Left cardiac atrium (tissue), 4 donors: Measurements from ENCODE around the gene NMRK2. TPM values are rescaled to one million over a fixed set of nuclear protein-coding genes. Genes with fewer than 3 reads are reported as not detected.
"Not testable (repeated sequence)": the region's sequence is repeated elsewhere in the genome, so short reads cannot be mapped to it uniquely, and the experiment has no call there.

Experiments used
- ATAC-seq, 2 donors: fragments of 200-7000 bp; cut with Tn5 transposase; one replicate each; pipeline ENCODE4 v1.9.1; 2020; ENCODE audit warnings: mild to moderate bottlenecking in 2 of 2, moderate library complexity in 2 of 2
- DNase-seq: peaks from one replicate; pipeline ENCODE4 v3.0.0-alpha.2; 2020
- intact Hi-C, 2 donors: fragments of 100-400 bp; cut with DNase I; formaldehyde crosslinking; loops; one replicate each; pipeline versions ENCODE4 v1.14.1 to v1.15.1; 2022 to 2023
- total RNA-seq, 2 donors: library from RNA; stranded (reverse); fragmentation: NEBNext Ultra II Directional; extraction: Animal tissue kit (Norgen Biotek cat#: 25700); gene quantifications; one replicate each; pipeline ENCODE4 v1.2.1, GENCODE V29; 2021
- donor health status: DM: no; HTN: yes; CAD: no.
- donor health status: DM: no; HTN: yes; CAD: no; lungs with severe emphysema.
- donor health status: DM: yes; HTN: yes; CAD: no.
- donor health status: Dilated cardiomyopathy.

Gene NMRK2
- total RNA-seq, 2 donors from 2014 or later: 1,098 to 1,409 TPM

DNA sequence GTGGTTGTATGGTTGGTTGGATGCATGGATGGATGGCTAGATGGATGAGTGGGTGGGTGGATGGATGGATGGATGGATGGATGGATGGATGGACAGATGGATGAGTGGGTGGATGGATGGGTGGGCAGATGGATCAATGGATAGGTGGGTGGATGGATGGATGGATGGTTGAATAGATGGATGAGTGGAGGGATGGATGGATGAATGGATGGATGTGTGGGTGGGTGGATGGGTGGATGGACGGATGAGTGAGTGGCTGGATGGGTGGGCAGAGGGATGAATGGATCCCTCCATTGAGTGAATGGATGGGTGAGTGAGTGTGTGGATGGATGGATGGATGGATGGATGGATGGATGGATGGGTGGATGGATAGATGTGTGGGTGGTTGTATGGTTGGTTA is 9.0 kb upstream of the NMRK2 start:
- no peak for DNase-seq
- no peak for ATAC-seq
- intact Hi-C loops: no loop called here

DNA sequence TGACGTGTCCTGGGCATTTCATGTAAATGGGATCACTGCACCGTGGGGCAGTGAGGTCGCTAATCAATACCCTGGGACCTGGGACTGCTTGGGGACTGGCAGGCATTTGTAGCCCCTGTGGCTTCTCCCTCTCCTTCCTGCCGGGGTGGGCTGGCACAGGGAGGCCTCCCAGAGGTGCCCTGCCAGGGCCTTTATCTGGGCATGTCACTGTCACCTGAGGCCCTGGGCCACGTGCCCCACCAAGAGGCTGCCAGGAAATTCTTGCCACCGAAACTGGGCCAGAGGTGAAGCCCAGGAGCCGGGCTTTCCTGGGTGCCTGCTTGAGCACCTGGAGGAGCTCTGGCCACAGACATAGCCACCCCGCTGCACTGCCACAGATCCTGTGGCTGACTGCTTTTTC is 1.8 kb upstream of the NMRK2 start:
- ATAC-seq: peak; percentile 67 to 80
- DNase-seq: peak; percentile 70
- intact Hi-C loops: no loop called here

DNA sequence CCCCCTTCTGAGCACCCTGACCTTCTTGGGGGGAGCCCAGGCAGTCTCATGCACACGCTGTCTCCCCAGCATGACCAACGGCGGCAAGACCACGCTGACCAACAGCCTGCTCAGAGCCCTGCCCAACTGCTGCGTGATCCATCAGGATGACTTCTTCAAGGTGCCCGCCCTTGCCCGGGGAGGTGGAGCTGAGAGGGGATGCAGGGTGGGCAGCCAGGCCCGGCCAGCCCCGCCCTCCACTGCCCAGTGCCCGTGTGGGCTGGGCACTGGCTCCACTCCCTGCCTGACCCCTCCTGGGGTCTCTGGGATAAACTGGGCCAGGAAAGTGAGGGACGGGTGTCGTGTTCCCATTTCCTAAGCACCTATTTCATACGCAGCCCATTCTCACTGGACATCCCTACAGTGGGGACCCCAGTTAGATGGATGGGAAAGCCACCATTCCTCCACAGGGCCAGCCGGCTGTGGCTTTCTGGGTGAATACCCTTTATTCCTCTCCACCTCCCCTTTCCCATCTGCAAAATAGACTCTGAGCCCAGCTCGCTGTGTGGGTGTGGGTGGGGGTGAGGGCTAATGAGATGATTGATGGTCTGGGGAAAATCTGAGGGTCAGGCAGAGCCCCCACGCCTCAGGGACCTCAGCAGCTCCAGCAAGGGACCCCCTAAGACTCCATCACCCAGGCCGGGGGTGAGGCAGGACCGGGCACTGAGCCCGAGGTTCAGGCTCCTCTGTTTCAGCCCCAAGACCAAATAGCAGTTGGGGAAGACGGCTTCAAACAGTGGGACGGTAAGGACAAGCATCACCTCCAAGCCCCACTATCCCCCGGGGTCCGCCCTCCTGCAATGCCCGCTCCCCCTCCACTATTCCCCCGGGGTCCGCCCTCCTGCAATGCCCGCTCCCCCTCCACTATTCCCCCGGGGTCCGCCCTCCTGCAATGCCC is 3.9 kb downstream of the NMRK2 start:
- DNase-seq: no peak
- ATAC-seq: no peak
- intact Hi-C loops: no loop called here

DNA sequence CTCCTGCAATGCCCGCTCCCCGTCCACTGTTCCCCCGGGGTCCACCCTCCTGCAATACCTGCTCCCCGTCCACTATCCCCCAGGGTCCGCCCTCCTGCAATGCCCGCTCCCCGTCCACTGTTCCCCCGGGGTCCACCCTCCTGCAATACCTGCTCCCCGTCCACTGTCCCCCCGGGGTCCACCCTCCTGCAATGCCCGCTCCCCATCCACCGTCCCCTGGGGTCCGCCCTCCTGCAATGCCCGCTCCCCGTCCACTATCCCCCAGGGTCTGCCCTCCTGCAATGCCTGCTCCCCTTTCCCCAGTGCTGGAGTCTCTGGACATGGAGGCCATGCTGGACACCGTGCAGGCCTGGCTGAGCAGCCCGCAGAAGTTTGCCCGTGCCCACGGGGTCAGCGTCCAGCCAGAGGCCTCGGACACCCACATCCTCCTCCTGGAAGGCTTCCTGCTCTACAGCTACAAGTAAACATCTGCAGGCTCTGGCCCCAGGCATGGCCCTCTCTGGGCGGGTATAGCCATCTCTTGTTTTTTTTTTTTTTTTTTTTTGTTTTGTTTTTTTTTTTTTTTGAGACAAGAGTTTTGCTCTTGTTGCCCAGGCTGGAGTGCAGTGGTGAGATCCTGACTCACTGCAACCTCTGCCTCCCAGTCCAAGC is 5.6 kb downstream of the NMRK2 start:
- DNase-seq, ATAC-seq, intact Hi-C loops: not testable (repeated sequence)

DNA sequence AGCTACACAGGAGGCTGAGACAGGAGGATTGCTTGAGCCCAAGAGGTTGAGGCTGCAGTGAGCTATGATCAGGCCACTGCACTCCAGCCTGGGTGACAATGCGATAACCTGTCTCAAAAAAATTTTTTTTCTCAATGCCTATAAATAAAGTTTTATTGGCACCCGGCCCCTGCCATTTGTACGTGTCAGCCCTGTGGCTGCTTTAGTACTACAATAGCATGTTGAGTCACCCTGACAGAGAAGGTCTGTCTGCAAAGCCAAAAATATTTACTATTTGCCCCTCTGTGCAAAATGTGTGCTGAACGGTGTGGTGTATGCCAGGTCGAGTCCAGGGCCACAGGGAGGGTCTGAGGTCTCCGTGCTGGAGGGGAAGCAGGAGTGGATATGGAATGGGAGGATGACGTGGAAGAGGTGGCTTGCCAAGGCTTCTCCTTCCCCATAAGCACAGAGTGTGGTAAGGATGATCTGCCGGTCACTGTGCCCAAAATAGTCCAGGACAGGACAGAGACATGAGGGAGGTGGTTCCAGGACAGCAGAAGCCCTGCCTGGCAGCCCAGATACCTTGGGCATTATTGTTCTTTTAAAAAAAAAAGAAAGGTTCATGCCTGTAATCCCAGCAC is 10.0 kb downstream of the NMRK2 start:
- ATAC-seq (peak; percentile 81 to 82), DNase-seq (peak; percentile 56)
- intact Hi-C loops: no loop called here

DNA sequence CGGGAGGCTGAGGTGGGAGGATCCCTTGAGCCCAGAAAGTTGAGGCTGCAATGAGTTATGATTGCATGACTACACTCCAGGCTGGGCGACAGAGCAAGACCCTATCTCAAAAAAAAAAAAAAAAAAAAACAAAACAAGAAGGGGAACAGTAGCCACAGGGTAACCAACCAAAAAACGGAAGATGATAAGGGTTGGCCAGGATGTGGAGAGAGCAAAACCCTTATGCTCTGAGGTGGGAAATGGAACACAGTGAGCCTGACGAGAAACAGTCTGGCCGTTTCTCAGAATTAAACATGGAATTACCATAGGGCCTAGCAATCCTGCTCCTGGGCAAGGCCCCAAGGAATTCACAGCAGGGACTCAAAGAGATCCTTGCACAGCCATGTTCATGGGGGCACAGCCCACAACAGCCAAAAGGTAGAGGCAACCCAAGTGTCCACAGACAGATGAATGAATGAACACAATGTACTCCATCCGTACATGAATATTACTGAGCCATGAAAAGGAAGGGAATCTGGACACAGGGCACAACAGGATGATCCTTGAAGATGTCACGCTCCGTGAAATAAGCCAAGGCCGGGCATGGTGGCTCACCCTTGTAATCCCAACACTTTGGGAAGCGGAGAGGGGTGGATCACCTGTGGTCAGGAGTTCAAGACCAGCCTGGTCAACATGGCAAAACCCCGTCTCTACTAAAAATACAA is 11.3 kb downstream of the NMRK2 start:
- ATAC-seq (no peak), DNase-seq (no peak)
- intact Hi-C loops: no loop called here

DNA sequence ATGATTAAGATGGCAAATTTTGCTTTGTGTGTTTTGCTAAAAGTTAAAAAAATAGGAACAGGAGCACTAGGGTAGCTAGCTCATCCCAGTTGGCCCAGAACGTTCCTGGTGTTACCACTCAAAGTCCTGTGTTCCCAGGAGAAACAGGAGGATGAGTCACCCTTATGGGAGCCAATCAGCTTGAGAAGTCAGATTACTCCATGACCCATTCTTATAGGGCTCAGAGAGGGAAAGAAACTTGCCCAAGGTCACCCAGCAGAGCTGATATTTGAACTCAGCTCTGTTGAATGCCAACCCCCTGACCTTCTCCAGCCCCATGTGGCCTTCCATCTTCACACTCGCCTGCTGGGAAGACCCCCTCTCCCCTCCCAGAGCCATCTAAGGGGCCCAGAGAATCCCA is 13.0 kb downstream of the NMRK2 start:
- DNase-seq: no peak
- intact Hi-C loops: no loop called here
- ATAC-seq: peak in 1 of 2 donors; percentile 1

DNA sequence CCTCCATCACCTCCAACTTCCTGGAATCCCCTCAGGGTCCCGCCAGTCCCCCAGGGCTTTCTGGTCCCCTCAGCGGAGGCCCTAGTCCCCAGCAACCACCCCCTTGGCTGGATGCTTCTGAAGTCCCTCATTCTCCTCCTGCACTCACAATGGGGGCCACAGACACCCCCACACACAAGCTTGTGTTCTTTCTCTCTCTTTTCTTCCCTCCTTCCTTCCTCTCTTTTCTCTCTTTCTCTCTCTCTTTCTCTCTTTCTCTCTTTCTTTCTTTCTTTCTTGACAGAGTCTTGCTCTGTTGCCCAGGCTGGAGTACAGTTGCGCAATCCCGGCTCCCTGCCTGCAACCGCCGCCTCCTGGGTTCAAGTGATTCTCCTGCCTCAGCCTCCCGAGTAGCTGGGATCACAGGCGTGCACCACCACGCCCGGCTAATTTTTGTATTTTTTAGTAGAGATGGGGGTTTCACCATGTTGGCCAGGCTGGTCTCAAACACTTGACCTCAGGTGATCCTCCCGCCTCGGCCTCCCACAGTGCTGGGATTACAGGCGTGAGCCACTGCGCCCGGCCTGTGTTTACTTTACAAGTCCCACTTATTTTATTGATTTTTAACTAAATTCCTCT is 14.6 kb downstream of the NMRK2 start:
- DNase-seq, ATAC-seq, intact Hi-C loops: not testable (repeated sequence)

DNA sequence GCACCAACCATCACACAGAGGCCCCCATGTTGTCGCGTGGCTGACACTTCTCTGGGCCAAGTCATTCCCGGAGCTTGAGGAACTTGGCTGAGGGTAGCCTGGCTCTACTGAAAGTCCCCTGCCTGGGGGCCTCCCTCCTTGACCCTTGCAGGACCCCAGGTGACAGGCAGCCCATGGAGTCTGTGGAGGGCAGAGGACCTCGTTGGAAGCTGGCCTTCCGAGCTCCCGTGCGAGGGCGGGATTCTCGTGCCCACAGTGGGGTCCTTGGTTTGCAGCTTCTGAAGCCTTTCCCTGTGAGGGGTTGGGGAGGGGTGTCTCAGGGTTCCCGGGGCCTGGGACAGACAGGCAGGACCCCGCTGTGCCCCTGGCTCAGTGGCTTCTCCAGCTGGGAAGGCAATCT is 16.4 kb downstream of the NMRK2 start:
- intact Hi-C loops: no loop called here
- ATAC-seq: no peak
- no peak for DNase-seq

DNA sequence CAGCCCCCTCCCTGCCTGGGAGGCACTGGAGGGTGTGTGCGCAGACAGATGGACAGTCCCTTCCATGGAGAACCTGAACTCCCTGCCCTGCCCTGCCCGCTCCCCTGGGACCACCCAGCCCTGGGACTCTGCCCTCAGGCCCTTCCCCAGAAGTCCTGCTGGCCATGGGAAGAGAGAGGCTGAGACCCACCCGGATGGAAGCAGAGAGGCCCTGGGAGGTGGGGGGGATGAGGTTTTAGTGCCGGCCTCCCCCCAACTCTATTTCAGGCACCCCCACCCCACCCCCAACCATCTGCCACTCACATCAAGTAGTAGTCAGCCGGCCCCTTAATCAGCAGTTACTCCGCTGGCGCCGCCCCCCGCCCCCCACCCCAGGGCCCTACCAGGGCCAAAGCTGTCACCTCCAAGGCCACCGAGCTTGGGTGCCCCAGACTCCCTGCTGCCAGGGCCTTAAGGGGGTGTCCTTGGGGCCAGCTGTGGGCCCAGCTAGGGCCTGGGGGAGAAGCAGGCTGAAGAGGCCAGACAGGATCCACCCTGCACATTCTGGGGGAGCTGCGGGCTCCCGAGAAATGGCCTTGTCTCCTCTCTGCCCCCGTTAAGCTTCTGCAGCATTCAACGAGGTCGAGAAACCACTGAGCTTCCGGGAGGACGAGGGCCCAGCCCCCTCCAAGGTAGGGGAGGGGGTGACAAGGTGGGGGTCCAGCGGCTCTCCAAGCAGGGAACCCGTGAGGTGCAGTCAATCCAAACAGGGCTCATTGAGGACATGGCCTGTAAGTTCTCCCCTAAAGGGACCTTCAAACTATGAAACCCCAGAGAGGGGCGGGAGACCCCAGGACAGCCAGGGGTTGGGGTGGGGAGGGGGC is 17.4 kb downstream of the NMRK2 start:
- intact Hi-C loops: loop anchor here in 1 of 2 donors (2.0 kb wide), 1 partner anchor 17 kb away; the partner anchor contains the start of gene NMRK2

DNA sequence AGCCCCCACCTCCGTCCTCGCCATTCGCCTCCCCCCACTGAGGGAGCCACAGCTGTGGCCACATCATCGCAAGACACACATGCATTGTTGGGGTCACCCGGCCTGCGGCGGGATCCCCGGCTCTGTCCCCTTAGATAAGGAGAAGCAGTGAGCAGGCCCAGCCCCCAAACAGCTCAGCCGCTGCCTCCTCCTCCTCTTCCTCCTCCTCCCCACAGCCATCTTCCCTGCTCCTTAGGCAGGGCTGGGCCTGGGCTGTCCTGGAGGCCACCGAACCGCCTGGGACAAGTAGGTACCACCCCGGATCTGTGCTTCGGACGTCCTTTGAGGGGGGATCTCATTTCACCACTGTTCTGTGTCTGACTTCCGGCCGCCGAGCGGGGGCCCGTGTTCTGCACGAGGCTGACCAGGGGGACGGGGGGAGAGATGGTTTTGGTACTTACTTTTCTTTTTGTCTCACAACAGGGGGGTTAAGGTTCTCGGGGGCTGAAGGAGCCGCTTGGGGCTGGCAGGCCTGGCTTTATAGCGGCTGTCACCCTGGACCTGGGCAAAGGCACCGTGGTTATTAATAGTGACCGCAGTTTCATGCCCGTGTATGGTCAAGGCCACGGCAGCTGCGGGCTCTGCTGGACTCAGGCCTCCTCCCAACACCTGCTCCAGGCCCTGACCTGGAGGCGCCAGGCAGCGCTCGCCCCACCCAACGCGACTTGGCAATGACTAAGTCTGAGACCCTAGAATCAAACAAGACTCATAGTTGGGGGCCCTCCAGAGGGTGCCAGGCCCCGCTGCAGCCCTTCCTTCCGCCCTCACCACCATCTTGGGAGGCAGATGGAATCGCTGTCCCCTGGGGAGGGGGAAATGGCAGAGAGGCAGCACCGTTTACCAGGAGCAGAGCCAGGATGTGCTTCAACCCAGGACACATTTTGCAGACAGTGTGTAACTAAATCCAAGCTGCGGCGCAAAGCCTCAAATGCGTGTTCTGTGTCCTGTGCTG is 18.3 kb downstream of the NMRK2 start:
- DNase-seq (peak; percentile 66), ATAC-seq (peak; percentile 69 to 82)
- intact Hi-C loops: loop anchor here in 1 of 2 donors (2.0 kb wide), 1 partner anchor 18 kb away; the partner anchor contains the start of gene NMRK2

More for the DNA sequence above, 17.4 kb downstream of the NMRK2 start:
- ATAC-seq (peak; percentile 16 to 39), DNase-seq (no peak)

DNA sequence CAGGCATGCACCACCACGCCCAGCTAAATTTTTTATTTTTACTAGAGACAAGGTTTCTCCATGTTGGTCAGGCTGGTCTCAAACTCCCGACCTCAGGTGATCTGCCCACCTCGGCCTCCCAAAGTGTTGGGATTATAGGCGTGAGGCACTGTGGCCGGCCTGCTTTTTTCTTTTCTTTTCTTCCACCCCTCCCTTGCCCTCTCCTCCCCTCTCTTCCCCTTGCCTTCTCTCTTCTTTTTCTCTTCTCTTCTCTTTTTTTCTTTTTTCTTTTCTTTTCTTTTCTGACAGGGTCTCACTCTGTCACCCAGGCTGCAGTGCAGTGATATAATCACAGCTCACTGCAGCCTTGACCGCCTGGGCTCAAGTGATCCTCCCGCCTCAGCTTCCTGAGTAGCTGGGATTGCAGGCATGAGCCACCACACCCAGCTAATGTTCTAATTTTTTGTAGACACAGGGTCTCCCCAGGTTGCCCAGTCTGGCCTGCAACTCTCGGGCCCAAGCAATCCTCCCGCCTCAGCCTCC is 19.9 kb downstream of the NMRK2 start:
- intact Hi-C loops, ATAC-seq: not testable (repeated sequence)

DNA sequence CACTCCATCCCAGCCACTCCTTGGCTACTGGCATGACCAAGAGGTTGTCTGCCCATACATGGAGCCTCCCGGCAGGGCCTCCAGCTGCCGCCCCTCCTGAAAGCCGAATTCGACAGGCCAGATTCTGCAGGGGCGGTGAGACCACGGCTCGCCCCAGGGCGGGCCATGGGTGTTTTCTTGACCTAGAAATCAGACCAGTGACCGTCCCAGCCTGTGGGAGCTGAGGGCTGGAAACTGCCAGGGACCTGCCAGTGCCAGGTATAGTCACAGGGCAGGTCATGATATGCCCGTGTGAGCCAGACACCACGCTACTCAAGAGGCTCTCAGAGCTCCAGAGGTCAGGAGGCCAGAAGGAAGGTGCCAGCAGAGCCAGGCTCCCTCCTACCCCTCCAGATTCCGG is 21.2 kb downstream of the NMRK2 start:
- ATAC-seq (peak in 1 of 2 donors; percentile 3), DNase-seq (no peak)
- intact Hi-C loops: no loop called here

More for the DNA sequence above, 19.9 kb downstream of the NMRK2 start:
- DNase-seq: not testable (repeated sequence)

DNA sequence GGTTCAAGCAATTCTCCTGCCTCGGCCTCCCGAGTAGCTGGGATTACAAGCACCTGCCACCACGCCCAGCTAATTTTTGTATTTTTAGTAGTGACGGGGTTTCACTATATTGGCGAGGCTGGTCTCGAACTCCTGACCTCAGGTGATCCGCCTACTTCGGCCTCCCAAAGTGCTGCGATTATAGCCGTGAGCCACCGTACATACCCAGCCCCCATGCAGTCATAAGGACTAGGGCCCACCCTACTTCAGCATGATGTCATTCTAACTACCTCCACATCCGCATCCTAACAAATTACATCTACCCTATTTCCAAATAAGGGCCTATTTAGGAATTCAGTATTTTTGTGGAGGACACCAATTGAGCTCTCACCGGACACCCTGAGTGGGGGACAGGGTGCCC is 22.4 kb downstream of the NMRK2 start:
- ATAC-seq, intact Hi-C loops, DNase-seq: not testable (repeated sequence)

DNA sequence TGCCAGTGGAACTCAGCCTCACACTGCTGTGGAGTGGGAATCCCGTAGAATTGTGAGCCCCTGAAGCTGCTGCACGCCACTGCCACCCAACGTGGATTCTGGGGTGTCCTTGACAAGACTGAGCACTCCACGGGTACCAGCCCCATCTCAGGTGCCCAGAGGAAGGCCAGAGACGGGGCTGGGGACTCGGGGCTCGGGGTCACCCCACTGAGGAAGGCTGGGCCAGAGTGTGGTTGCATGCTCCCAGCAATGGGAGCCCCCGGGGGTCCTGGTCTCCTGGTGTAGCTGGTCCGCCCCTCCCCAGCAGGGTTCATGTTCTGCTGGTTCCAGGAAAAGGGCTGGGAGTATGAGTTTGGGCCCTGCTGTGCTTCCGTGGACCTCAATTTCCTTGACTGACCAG is 22.8 kb downstream of the NMRK2 start:
- intact Hi-C loops: no loop called here
- no peak for ATAC-seq
- DNase-seq: no peak
